Lower leg skin (tissue), 3 donors: Measurements from ENCODE around the gene STK25.

Experiments used
- CTCF ChIP-seq, 3 donors: fragments of 450-650 bp; IDR thresholded peaks; one replicate each; pipeline ENCODE4 v1.5.1; 2016; ENCODE audit warnings: antibody characterized with exemption in 3 of 3, mild to moderate bottlenecking in 3 of 3, moderate library complexity in 2 of 3
- POLR2A ChIP-seq, 2 donors: fragments of 450-650 bp; IDR thresholded peaks; one replicate each; pipeline ENCODE4 v1.6.1; 2016 to 2017; ENCODE audit warnings: antibody characterized with exemption in 2 of 2, mild to moderate bottlenecking in 1 of 2, moderate library complexity in 1 of 2

- TF ChIP-seq CTCF (IDR thresholded peaks at IDR 0.05) (no peak), POLR2A (IDR thresholded peaks at IDR 0.05) (no peak)
Observed at GRCh38 chr2:241467777-241468475, 40.5 kb downstream of the STK25 start.
